Activated CD8-positive, alpha-beta memory T cell treated with anti-CD3 and anti-CD28 coated beads for 36 hours (primary cell): ENCODE results near the gene HNRNPH1. TPM values are rescaled to one million over a fixed set of nuclear protein-coding genes. Genes with fewer than 3 reads are reported as not detected.

Experiments used
- CTCF ChIA-PET: fragments of 350-600 bp; sonication (Branson Sonifier 250); formaldehyde crosslinking; loops from one replicate; lab custom pipeline; 2021; ENCODE audit warnings: antibody characterized with exemption; lab: Charles Lee
- POLR2A ChIA-PET: fragments of 350-600 bp; sonication (Branson Sonifier 250); formaldehyde crosslinking; loops from one replicate; lab custom pipeline; 2021; ENCODE audit warnings: antibody characterized with exemption; lab: Charles Lee
- total RNA-seq, 2 experiments: library from RNA; stranded (reverse); gene quantifications; one replicate each; pipeline ENCODE4 v1.2.3, GENCODE V29; 2021

The HNRNPH1 gene
- total RNA-seq, 2 experiments from 2014 or later: 902 to 926 TPM

- ChIA-PET POLR2A (interaction anchor here (1.3 kb wide), 1 partner anchor 10 kb away, joined by 4 read pairs; the partner anchor contains the start of gene HNRNPH1), CTCF (interaction anchor here (1.4 kb wide), 1 partner anchor 10 kb away, joined by 4 read pairs; the partner anchor contains the start of gene HNRNPH1)
Measured at GRCh38 chr5:179633501-179634369, 10.3 kb upstream of the HNRNPH1 start.

DNA sequence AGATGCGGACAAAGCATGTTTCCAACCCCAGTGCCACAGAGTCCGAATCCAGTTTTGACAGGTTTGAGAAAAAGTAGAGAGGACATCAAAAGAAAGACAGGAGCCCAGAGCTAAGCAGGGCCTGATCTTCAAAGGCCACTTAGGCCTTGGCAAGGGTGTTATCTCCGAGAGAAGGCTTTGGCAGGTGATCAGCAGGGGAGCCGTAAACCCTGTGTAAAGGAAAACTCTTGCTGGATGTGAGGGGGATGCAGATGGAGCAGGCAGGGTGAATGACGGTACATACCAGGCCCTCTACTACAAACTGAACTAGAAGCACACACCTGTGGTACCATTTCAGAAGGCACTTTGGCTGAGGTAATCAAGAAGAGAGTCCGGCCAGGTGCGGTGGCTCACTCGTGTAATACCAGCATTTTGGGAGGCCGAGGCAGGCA lies 1.4 kb upstream of the HNRNPH1 start:
- CTCF ChIA-PET: interaction anchor here (0.6 to 2.7 kb wide), 4 partner anchors 12 to 1160 kb away, joined by 3 to 9 read pairs (median 3); partner anchors contain the start of gene MAML1
- POLR2A ChIA-PET: interaction anchor here (2.8 kb wide), 1 partner anchor 53 kb away, joined by 15 read pairs; no protein-coding TSS in a partner anchor

GRCh38 chr5:179623906-179624741 lies 653 bp upstream of the HNRNPH1 start:
- POLR2A ChIA-PET: interaction anchor here (0.5 to 2.8 kb wide), 18 partner anchors 9 to 1178 kb away, joined by 3 to 21 read pairs (median 6); partner anchors contain the start of genes MAML1, MGAT1 and RUFY1
- CTCF ChIA-PET: interaction anchor here (1.0 to 2.7 kb wide), 7 partner anchors 8 to 108 kb away, joined by 3 to 9 read pairs (median 4); partner anchors contain the start of gene MAML1

GRCh38 chr5:179621551-179622214 lies 1.8 kb downstream of the HNRNPH1 start:
- POLR2A ChIA-PET: interaction anchor here (0.6 to 1.3 kb wide), 3 partner anchors 9 to 111 kb away, joined by 3 to 6 read pairs (median 5); partner anchors contain the start of gene MAML1

DNA sequence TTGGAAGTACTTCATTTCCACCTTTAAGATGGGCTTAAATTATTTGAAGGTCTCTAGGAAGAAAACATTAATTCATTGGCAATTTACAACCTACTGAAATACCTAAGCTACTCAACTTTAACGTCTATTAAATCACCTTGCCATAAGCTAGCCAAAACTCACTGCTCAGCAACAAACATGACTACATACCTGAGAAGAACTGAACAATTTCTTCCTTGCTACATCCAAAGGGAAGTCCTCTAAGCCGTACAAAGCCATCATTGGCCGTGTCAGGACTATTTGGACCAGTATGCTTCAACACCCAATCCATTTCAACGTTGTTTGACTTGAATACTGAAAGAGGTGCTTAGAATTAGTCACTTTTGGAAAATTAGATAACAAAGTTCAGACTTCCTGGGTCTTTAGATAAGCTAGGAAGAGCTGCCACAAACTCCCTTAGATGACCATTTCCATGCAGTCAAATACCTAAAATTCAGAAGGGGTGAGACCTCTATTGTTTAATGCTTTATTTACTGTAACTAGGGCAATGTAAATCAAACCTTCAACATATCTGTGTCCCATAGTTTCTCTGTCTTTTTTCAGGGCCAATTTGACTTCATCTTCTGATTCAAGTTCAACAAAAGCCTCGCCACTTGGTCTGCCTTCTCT lies 2.6 kb downstream of the HNRNPH1 start:
- ChIA-PET POLR2A (interaction anchor here (0.9 to 1.3 kb wide), 2 partner anchors 112 to 1415 kb away, joined by 3 to 5 read pairs; partner anchors contain the start of gene MAML1), CTCF (interaction anchor here (1.2 kb wide), 1 partner anchor 22 kb away, joined by 3 read pairs; no protein-coding TSS in a partner anchor)

More at GRCh38 chr5:179621551-179622214, 1.8 kb downstream of the HNRNPH1 start:
- CTCF ChIA-PET: interaction anchor here (1.2 kb wide), 1 partner anchor 23 kb away, joined by 3 read pairs; no protein-coding TSS in a partner anchor

DNA sequence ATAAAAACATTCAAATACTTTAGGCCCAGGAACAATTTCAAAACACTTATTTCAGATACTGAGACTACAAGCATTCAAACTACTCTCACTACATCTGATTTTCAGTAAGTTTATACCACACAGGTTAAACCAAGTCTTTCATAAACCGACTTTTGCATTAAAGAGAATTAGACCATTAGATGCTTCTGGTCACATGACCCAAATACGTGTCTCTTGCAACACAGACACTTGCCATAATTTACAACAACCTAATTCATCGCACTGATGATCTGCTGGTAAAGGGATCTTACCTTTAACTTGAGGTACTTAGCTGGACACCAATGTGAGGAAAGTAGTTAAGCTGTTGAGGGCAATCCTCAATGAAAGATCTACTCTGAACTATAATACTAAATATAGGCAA lies 3.2 kb downstream of the HNRNPH1 start:
- POLR2A ChIA-PET: interaction anchor here (0.9 to 1.3 kb wide), 2 partner anchors 112 to 1415 kb away, joined by 3 to 5 read pairs; partner anchors contain the start of gene MAML1
- CTCF ChIA-PET: interaction anchor here (1.1 to 1.2 kb wide), 2 partner anchors 9 to 21 kb away, joined by 3 read pairs; no protein-coding TSS in a partner anchor

GRCh38 chr5:179619776-179620175 lies 3.7 kb downstream of the HNRNPH1 start:
- CTCF ChIA-PET: interaction anchor here (1.1 kb wide), 1 partner anchor 9 kb away, joined by 3 read pairs; no protein-coding TSS in a partner anchor
- POLR2A ChIA-PET: no interaction called here

- ChIA-PET CTCF (interaction anchor here (1.1 kb wide), 1 partner anchor 8 kb away, joined by 3 read pairs; no protein-coding TSS in a partner anchor), POLR2A (no interaction called here)
Measured at GRCh38 chr5:179618923-179619554, 4.4 kb downstream of the HNRNPH1 start.

DNA sequence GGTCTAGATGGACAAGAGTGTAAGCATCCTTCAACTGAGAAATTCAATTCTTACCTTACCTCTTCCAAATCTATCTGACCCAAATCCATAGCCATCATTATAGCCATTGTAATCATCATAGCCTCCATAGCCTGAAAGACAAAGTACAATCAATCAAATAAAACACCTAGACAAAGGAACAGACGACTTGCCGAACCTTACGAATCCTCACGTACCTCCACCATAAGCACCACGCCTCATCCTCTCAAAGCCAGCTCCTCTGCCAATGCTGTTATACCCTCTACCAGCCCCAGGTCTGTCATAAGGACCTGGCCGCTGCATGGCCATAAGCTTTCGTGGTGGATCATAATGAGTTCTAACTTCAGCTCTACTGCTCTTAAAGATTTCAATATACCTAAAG lies 5.5 kb downstream of the HNRNPH1 start:
- POLR2A ChIA-PET: no interaction called here

DNA sequence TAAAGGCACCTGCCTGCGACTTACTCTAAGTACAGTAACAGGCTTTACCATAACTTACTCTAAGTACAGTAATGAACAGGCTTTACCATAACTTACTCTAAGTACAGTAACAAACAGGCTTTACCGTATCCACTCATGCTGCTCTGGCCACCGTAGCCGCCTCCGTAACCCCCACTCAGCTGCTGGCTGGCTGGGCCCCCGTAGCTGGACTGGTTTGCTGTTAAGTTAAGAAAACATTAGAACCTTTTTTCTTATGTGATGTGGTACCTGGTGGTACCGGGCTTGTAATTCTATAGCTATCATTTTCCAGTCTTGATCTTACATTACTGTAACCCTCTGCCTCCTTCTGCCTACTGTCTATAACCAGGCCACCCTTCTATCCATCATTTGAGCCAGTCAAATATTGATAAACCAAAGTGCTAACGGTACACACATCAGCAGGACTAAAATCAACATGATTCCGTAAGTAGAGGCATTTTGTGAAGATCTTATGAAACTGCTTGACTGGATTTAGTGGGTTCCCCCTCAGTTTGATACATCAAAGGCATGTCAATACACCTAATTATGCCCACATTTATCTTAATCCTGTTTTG lies 7.4 kb downstream of the HNRNPH1 start:
- POLR2A ChIA-PET: interaction anchor here (0.6 kb wide), 2 partner anchors 53 to 63 kb away, joined by 3 to 5 read pairs; no protein-coding TSS in a partner anchor
- CTCF ChIA-PET: no interaction called here

More for the DNA sequence above, 5.5 kb downstream of the HNRNPH1 start:
- CTCF ChIA-PET: no interaction called here

DNA sequence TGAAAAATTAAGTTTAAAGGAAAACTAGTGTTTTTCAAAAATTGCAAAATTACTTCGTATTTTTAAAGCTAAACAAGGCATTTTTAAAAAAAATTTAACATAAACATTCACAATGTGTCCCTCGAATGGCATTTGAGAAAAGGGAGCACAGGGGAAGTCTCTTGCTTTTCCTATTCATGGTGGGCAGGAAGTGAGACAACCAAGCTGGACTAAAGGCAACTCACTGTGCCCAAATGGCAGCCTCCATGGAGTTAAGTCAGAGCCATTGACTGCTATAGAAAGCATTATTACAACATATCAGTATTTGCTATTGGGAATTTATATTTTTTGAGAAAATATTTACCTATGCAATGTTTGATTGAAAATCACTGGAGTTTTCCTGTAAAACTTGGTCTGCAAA lies 8.3 kb downstream of the HNRNPH1 start:
- ChIA-PET CTCF (interaction anchor here (0.9 kb wide), 1 partner anchor 8 kb away, joined by 3 read pairs; the partner anchor contains the start of gene HNRNPH1), POLR2A (interaction anchor here (0.6 to 4.7 kb wide), 2 partner anchors 8 to 52 kb away, joined by 5 to 21 read pairs; partner anchors contain the start of gene HNRNPH1)

DNA sequence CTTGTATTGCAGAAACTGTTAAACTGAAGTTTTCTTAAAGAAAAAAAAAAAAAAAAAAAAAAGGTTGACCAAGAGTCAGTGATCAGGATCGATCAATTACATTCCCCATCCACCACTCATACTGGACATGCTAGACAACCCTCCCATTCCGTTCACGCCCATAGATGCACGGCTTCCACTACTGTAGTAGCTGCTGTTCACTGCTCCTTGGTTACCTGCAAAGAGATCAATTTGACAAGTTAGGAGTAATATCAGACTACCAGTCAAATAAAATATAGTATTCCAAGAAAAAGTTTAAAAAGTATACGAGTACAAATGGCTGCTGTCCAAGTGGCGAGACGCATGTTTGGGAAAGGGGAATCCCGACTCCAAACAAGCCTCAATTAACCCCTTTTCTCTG lies 8.7 kb downstream of the HNRNPH1 start:
- ChIA-PET CTCF (interaction anchor here (0.7 to 0.9 kb wide), 2 partner anchors 9 to 292 kb away, joined by 3 read pairs; partner anchors contain the start of gene HNRNPH1), POLR2A (interaction anchor here (0.6 to 4.7 kb wide), 6 partner anchors 9 to 502 kb away, joined by 3 to 21 read pairs (median 9); partner anchors contain the start of gene HNRNPH1)

- ChIA-PET CTCF (interaction anchor here (1.3 kb wide), 1 partner anchor 10 kb away, joined by 9 read pairs; the partner anchor contains the start of gene HNRNPH1), POLR2A (interaction anchor here (0.6 to 4.7 kb wide), 4 partner anchors 8 to 126 kb away, joined by 3 to 21 read pairs (median 5); partner anchors contain the start of gene HNRNPH1)
Measured at GRCh38 chr5:179613460-179614071, 9.9 kb downstream of the HNRNPH1 start.

- CTCF ChIA-PET: interaction anchor here (0.7 to 1.3 kb wide), 2 partner anchors 11 to 552 kb away, joined by 4 to 9 read pairs; partner anchors contain the start of genes HNRNPH1 and ZNF354C
Measured at GRCh38 chr5:179612577-179613459, 10.7 kb downstream of the HNRNPH1 start.

More at GRCh38 chr5:179612577-179613459, 10.7 kb downstream of the HNRNPH1 start:
- POLR2A ChIA-PET: interaction anchor here (0.6 to 4.7 kb wide), 5 partner anchors 9 to 194 kb away, joined by 3 to 21 read pairs (median 4); partner anchors contain the start of gene HNRNPH1
